Neural cell (in vitro differentiated cells): ENCODE measurements around the gene MLST8.

ENCODE experiments used
- POLR2AphosphoS5 ChIP-seq: IDR thresholded peaks from 2 replicates; pipeline ENCODE4 v1.6.1; 2012
- TF ChIP-seq, protein P1 (sequence below): fragments of 450-650 bp; IDR thresholded peaks from 2 replicates; pipeline ENCODE4 v1.5.1; 2014; ENCODE audit warnings: antibody characterized with exemption, mild to moderate bottlenecking, moderate library complexity; ENCODE audit not compliant: poor library complexity, severe bottlenecking

- TF ChIP-seq, protein P1, sequence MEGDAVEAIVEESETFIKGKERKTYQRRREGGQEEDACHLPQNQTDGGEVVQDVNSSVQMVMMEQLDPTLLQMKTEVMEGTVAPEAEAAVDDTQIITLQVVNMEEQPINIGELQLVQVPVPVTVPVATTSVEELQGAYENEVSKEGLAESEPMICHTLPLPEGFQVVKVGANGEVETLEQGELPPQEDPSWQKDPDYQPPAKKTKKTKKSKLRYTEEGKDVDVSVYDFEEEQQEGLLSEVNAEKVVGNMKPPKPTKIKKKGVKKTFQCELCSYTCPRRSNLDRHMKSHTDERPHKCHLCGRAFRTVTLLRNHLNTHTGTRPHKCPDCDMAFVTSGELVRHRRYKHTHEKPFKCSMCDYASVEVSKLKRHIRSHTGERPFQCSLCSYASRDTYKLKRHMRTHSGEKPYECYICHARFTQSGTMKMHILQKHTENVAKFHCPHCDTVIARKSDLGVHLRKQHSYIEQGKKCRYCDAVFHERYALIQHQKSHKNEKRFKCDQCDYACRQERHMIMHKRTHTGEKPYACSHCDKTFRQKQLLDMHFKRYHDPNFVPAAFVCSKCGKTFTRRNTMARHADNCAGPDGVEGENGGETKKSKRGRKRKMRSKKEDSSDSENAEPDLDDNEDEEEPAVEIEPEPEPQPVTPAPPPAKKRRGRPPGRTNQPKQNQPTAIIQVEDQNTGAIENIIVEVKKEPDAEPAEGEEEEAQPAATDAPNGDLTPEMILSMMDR = no peak
- TF ChIP-seq POLR2AphosphoS5 = no peak
Observed at GRCh38 chr16:2230376-2230775, 25.1 kb downstream of the MLST8 start.
